Osteocyte (in vitro differentiated cells): ENCODE data around the gene NOTCH1. TPM values are rescaled to one million over a fixed set of nuclear protein-coding genes. Genes with fewer than 3 reads are reported as not detected.

ENCODE experiments used
- DNase-seq: peaks from one replicate; pipeline ENCODE4 v3.0.0; 2021; ENCODE audit warnings: mixed read lengths; ENCODE audit not compliant: unreplicated experiment; ENCODE audit errors: extremely low spot score
- H3K27ac Mint-ChIP-seq: one replicate; pipeline ENCODE4 v1.8.0; 2021; ENCODE audit warnings: mild to moderate bottlenecking, mixed read lengths; ENCODE audit not compliant: unreplicated experiment
- H3K27me3 Mint-ChIP-seq: one replicate; pipeline ENCODE4 v1.8.0; 2021; ENCODE audit warnings: mixed read lengths; ENCODE audit not compliant: unreplicated experiment
- H3K36me3 Mint-ChIP-seq: one replicate; pipeline ENCODE4 v1.8.0; 2021; ENCODE audit warnings: mixed read lengths; ENCODE audit not compliant: unreplicated experiment
- H3K4me1 Mint-ChIP-seq: one replicate; pipeline ENCODE4 v1.8.0; 2021; ENCODE audit warnings: mixed read lengths; ENCODE audit not compliant: unreplicated experiment
- H3K4me3 Mint-ChIP-seq: one replicate; pipeline ENCODE4 v1.8.0; 2021; ENCODE audit warnings: mild to moderate bottlenecking, moderate library complexity, mixed read lengths; ENCODE audit not compliant: unreplicated experiment
- H3K9me3 Mint-ChIP-seq: one replicate; pipeline ENCODE4 v1.8.0; 2021; ENCODE audit warnings: mixed read lengths; ENCODE audit not compliant: unreplicated experiment
- CTCF ChIP-seq: fragments of 200-600 bp; sonication (generic); IDR thresholded peaks from 2 replicates; pipeline ENCODE4 v1.5.0; 2021; ENCODE audit warnings: antibody characterized with exemption, mild to moderate bottlenecking, moderate library complexity
- total RNA-seq: library from RNA; stranded (reverse); gene quantifications from 2 replicates; pipeline ENCODE4 v1.2.1, GENCODE V29; 2021

The NOTCH1 gene
- total RNA-seq, 1 donor from 2014 or later, result 44.9 TPM

- no peak overlapping the region for H3K27ac Mint-ChIP-seq
- no peak for DNase-seq
- peaks cover 21% of the 10 kb centered on the region for H3K4me1 Mint-ChIP-seq
- H3K4me3 Mint-ChIP-seq, result no peak overlapping the region
- H3K36me3 Mint-ChIP-seq, result peaks cover 7% of the 10 kb centered on the region
- no peaks in the 10 kb centered on the region for H3K27me3 Mint-ChIP-seq
- H3K9me3 Mint-ChIP-seq, result no peaks in the 10 kb centered on the region
- TF ChIP-seq CTCF, result no peak
Measured at GRCh38 chr9:136536721-136537241, 9.1 kb downstream of the NOTCH1 start.

GRCh38 chr9:136536051-136536720 lies 9.7 kb downstream of the NOTCH1 start:
- DNase-seq, result no peak
- H3K4me3 Mint-ChIP-seq, result no peak overlapping the region
- H3K36me3 Mint-ChIP-seq, result peaks cover 7% of the 10 kb centered on the region
- TF ChIP-seq CTCF, result no peak
- no peaks in the 10 kb centered on the region for H3K9me3 Mint-ChIP-seq
- peaks cover 21% of the 10 kb centered on the region for H3K4me1 Mint-ChIP-seq
- H3K27ac Mint-ChIP-seq, result no peak overlapping the region
- H3K27me3 Mint-ChIP-seq, result no peaks in the 10 kb centered on the region

- Mint-ChIP-seq H3K27ac (no peak overlapping the region), H3K4me3 (no peak overlapping the region), H3K27me3 (no peaks in the 10 kb centered on the region), H3K4me1 (peaks cover 26% of the 10 kb centered on the region), H3K36me3 (peaks cover 5% of the 10 kb centered on the region), H3K9me3 (no peaks in the 10 kb centered on the region)
- no peak for DNase-seq
- no peak for TF ChIP-seq CTCF
Measured at GRCh38 chr9:136535070-136535469, 10.8 kb downstream of the NOTCH1 start.

- H3K9me3 Mint-ChIP-seq, result no peaks in the 10 kb centered on the region
- H3K36me3 Mint-ChIP-seq, result peaks cover 5% of the 10 kb centered on the region
- no peak for DNase-seq
- H3K4me1 Mint-ChIP-seq, result peaks cover 30% of the 10 kb centered on the region
- no peak overlapping the region for H3K4me3 Mint-ChIP-seq
- no peak for TF ChIP-seq CTCF
- H3K27me3 Mint-ChIP-seq, result no peaks in the 10 kb centered on the region
- no peak overlapping the region for H3K27ac Mint-ChIP-seq
Measured at GRCh38 chr9:136534366-136534765, 11.5 kb downstream of the NOTCH1 start.

GRCh38 chr9:136533775-136534157 lies 12.1 kb downstream of the NOTCH1 start:
- Mint-ChIP-seq H3K27me3 (no peaks in the 10 kb centered on the region), H3K27ac (no peak overlapping the region), H3K4me1 (peaks cover 28% of the 10 kb centered on the region), H3K9me3 (no peaks in the 10 kb centered on the region), H3K4me3 (no peak overlapping the region), H3K36me3 (peaks cover 3% of the 10 kb centered on the region)
- TF ChIP-seq CTCF, result no peak
- DNase-seq, result no peak
